ENCODE data around the gene CMIP. TPM values are rescaled to one million over a fixed set of nuclear protein-coding genes. Genes with fewer than 3 reads are reported as not detected.

Gene CMIP
- total RNA-seq, 1 experiment from 2014 or later = 25.7 TPM

DNA sequence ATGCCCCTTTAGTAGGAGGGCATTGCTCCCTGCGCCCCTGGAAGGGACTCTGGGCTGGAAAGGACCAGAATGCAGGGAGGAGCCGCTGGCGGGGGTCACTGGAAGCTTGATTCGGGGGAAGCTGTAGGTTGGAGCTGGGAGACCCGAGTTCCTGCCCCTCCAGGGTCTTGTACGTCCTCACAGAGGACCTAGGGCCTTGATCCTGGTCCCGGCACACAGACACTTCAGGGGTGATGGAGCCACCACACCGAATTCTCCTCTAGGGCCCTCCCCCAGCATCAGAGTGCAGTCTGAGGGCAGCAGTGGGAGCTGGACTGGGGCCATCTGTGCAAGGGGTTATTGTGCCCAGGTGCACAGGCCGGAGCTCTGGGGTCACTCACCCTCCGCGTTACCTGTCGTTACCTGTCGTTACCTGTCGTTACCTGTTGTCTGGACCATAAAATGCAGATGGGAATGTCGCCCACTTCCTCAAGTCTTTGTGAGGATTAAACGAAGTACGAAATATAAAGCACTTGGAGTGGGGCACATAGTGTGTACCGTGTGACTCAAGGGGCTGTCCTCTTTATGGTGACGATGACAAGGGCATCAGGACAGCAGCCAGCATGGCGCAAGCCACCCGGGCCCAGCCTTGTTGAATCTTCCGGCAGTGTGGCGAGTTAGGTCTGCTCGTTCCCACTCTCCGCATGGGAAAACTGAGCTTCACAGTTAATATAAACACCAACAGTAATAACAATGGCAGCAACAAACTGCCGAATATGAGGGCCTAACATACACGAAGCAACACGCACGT, 48.6 kb downstream of the CMIP start:
- H3K9me3 ChIP-seq (ENCODE audit: low read length) = no peaks in the 10 kb centered on the region
- peaks cover 91% of the 10 kb centered on the region for H3K79me2 ChIP-seq (ENCODE audit: low read length)
- ATAC-seq (peak; percentile 58), DNase-seq (peak; percentile 64)
- TF ChIP-seq EZH2phosphoT487 (IDR thresholded peaks at IDR 0.05; ENCODE audit: borderline replicate concordance, low read length) = peak; percentile 72; the same call in 1 of the 2 replicates
- no peak for TF ChIP-seq CTCF (conservative IDR thresholded peaks at IDR 0.05; ENCODE audit: low read depth, low read length)
- H3K36me3 ChIP-seq (ENCODE audit: low read depth, low read length) = no peaks in the 10 kb centered on the region; the same call in 1 of the 2 replicates
- H3K27ac ChIP-seq (ENCODE audit: low read length) = peak overlapping the region; percentile 94
- POLR2A ChIA-PET (ENCODE audit: unreplicated experiment) = interaction anchor here (0.5 kb wide), 1 partner anchor 12 kb away, joined by 3 read pairs; no protein-coding TSS in a partner anchor
- peak overlapping the region; percentile 64 for H3K4me2 ChIP-seq (ENCODE audit: low read length)
- H3K27me3 ChIP-seq (ENCODE audit: low read length) = no peaks in the 10 kb centered on the region
- TSS peak; percentile 96 for BruUV-seq (replicated peaks)
- H3K4me3 ChIP-seq (ENCODE audit: low read length) = no peak overlapping the region
- peaks cover 6% of the 10 kb centered on the region for H3F3A ChIP-seq (ENCODE audit: low read length, unreplicated experiment)
- H2AFZ ChIP-seq (ENCODE audit: low read length) = 0 out of 2 replicates have a peak overlapping the region, but pooled peaks have one; percentile 5
- intact Hi-C loops (cut with micrococcal nuclease) = loop anchor here (5.0 kb wide), 1 partner anchor 86 kb away; no protein-coding TSS in a partner anchor
- H3K9ac ChIP-seq (ENCODE audit: low read length) = peak overlapping the region; percentile 78
- CTCF ChIA-PET = interaction anchor here (0.5 to 0.6 kb wide), 2 partner anchors 89 to 204 kb away, joined by 3 read pairs; no protein-coding TSS in a partner anchor
- 0 out of 2 replicates have a peak, but pooled peaks cover 4% of the 10 kb centered on the region for H4K20me1 ChIP-seq (ENCODE audit: low read length)
- no peaks in the 10 kb centered on the region for H3K9me2 ChIP-seq (replicated peaks; ENCODE audit: low read length)
- H3K4me1 ChIP-seq (ENCODE audit: insufficient read depth, low read length) = peaks cover 35% of the 10 kb centered on the region

DNA sequence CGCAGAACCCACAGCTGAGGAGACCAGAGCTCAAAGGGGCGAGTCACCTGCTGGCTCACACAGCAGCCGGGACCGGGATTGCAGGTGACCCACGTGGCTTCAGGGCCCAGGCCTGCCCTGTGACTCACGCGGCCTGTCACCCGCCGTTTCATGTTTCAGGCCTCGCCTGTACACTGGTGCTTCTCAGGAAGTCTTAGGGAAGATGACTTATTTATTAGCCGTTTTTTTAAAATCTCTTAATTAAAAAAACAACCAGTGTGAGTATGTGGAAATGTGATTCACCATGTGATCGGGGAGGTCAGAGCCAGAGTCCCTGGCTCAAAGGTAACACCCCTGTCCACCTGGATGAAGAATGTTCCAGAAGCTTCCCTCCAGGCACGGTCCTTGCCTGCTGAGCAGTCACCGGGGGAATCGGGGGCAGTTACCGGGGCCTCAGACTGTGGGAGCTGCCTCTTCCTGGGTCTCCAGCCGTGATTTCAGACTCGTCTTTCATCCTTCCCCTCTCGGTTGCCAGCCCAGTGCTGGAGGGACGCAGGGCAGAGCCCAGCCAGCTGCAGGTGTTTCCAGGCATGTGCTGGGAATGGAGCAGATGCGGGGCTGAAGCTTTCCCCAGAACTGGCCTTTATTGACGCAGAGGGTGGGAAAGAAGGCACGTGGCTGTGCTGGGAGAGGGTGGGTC, 49.3 kb downstream of the CMIP start:
- Histone ChIP-seq H4K20me1 (ENCODE audit: low read length) (no peaks in the 10 kb centered on the region), H3K79me2 (ENCODE audit: low read length) (peaks cover 91% of the 10 kb centered on the region), H3K4me3 (ENCODE audit: low read length) (no peak overlapping the region), H3K4me2 (ENCODE audit: low read length) (peak overlapping the region; percentile 64), H2AFZ (ENCODE audit: low read length) (0 out of 2 replicates have a peak overlapping the region, but pooled peaks have one; percentile 5), H3K27me3 (ENCODE audit: low read length) (no peaks in the 10 kb centered on the region), H3K9me2 (replicated peaks; ENCODE audit: low read length) (no peaks in the 10 kb centered on the region), H3F3A (ENCODE audit: low read length, unreplicated experiment) (peaks cover 6% of the 10 kb centered on the region), H3K27ac (ENCODE audit: low read length) (peak overlapping the region; percentile 94), H3K9me3 (ENCODE audit: low read length) (no peaks in the 10 kb centered on the region), H3K4me1 (ENCODE audit: insufficient read depth, low read length) (peaks cover 35% of the 10 kb centered on the region), H3K9ac (ENCODE audit: low read length) (peak overlapping the region; percentile 78), H3K36me3 (ENCODE audit: low read depth, low read length) (no peaks in the 10 kb centered on the region; the same call in 1 of the 2 replicates)
- intact Hi-C loops (cut with micrococcal nuclease) = loop anchor here (5.0 kb wide), 1 partner anchor 87 kb away; no protein-coding TSS in a partner anchor
- ATAC-seq (peak; percentile 94), DNase-seq (peak; percentile 93)
- BruUV-seq (replicated peaks) = no TSS peak
- TF ChIP-seq EZH2phosphoT487 (IDR thresholded peaks at IDR 0.05; ENCODE audit: borderline replicate concordance, low read length) (no peak; the same call in 1 of the 2 replicates), CTCF (conservative IDR thresholded peaks at IDR 0.05; ENCODE audit: low read depth, low read length) (no peak), EZH2 (IDR thresholded peaks at IDR 0.05; ENCODE audit: low read length, unreplicated experiment) (no peak)
- POLR2A ChIA-PET (ENCODE audit: unreplicated experiment) = interaction anchor here (0.5 kb wide), 1 partner anchor 13 kb away, joined by 3 read pairs; no protein-coding TSS in a partner anchor
- CTCF ChIA-PET = interaction anchor here (0.5 to 0.6 kb wide), 2 partner anchors 90 to 204 kb away, joined by 3 read pairs; no protein-coding TSS in a partner anchor
